ENCODE measurements around the gene MYADM. TPM values are rescaled to one million over a fixed set of nuclear protein-coding genes. Genes with fewer than 3 reads are reported as not detected.
"Not testable (repeated sequence)": the region's sequence is repeated elsewhere in the genome, so short reads cannot be mapped to it uniquely, and the experiment has no call there.

Gene MYADM, protein sequence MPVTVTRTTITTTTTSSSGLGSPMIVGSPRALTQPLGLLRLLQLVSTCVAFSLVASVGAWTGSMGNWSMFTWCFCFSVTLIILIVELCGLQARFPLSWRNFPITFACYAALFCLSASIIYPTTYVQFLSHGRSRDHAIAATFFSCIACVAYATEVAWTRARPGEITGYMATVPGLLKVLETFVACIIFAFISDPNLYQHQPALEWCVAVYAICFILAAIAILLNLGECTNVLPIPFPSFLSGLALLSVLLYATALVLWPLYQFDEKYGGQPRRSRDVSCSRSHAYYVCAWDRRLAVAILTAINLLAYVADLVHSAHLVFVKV
- 10 to 100 TPM; 46.4 to 54.6 TPM for total RNA-seq

GRCh38 chr19:53867225-53868090, at the start of gene MYADM:
Gene MYADM (plus strand): TSS chr19:53867883. CDS start chr19:53873530, 5,647 bp downstream.
- POLR2A ChIA-PET: interaction anchor here (0.6 to 1.6 kb wide), 4 partner anchors 9 to 431 kb away, joined by 3 to 5 read pairs (median 4); partner anchors contain the start of gene CNOT3
- Mint-ChIP-seq H3K27ac (peak within 1 kb of the TSS; percentile 88), H3K27me3 (no peaks in the 10 kb centered on the region), H3K4me1 (peaks cover 32% of the 10 kb centered on the region), H3K9me3 (ENCODE audit: low read depth) (no peaks in the 10 kb centered on the region), H3K4me3 (peak within 1 kb of the TSS; percentile 91), H3K36me3 (ENCODE audit: low read depth) (peaks cover 14% of the 10 kb centered on the region)
- DNase-seq (peak; percentile 99), ATAC-seq (peak; percentile 71)
- CTCF ChIA-PET: interaction anchor here (1.0 to 1.4 kb wide), 2 partner anchors 14 to 75 kb away, joined by 4 read pairs; partner anchors contain the start of gene PRKCG
- intact Hi-C loops (cut with DNase I, micrococcal nuclease): loop anchor here (1.0 to 10.0 kb wide), 16 partner anchors 15 to 1787 kb away; partner anchors contain the start of genes CNOT3 (in 2 of the 2), LENG9 (in 2 of the 2), FIZ1 (in 1 of the 2) and LENG8 (in 1 of the 2)

- intact Hi-C loops (cut with DNase I, micrococcal nuclease): no loop called here
- no peaks in the 10 kb centered on the region for H3K36me3 Mint-ChIP-seq (ENCODE audit: low read depth)
These were observed 48.9 kb upstream of the MYADM start for GRCh38 chr19:53818756-53819155.

DNA sequence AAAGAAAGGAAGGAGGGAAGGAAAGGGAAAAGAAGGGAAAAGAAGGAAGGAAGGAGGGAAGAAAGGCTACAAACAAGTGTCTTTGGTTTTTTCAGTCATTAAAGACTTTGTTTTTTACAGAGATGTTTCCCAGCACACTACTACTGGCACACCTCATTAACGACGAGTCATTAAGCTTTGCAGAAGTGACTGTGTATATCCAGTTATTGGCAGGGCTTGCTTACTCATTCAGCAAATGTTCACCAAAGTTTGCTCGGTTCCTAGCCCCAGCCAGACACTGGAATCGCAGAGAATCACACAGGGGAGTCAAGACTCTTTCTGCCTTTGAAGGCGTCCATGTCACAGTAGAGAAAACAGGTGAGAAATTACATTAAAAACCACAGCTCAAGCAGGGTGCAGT, 47.8 kb upstream of the MYADM start:
- Mint-ChIP-seq H3K4me3 (no peak overlapping the region), H3K27me3 (peaks cover 11% of the 10 kb centered on the region), H3K4me1 (no peaks in the 10 kb centered on the region), H3K9me3 (ENCODE audit: low read depth) (no peaks in the 10 kb centered on the region), H3K27ac (no peak overlapping the region), H3K36me3 (ENCODE audit: low read depth) (no peaks in the 10 kb centered on the region)
- POLR2A ChIA-PET: interaction anchor here (0.7 kb wide), 1 partner anchor 81 kb away, joined by 3 read pairs; no protein-coding TSS in a partner anchor
- intact Hi-C loops (cut with DNase I, micrococcal nuclease): no loop called here
- no peak for DNase-seq
- ATAC-seq: no peak
- CTCF ChIA-PET: no interaction called here

More at GRCh38 chr19:53818756-53819155, 48.9 kb upstream of the MYADM start:
- Mint-ChIP-seq H3K4me1 (no peaks in the 10 kb centered on the region), H3K27me3 (peaks cover 4% of the 10 kb centered on the region), H3K9me3 (ENCODE audit: low read depth) (no peaks in the 10 kb centered on the region), H3K27ac (no peak overlapping the region), H3K4me3 (no peak overlapping the region)
- DNase-seq: no peak
- POLR2A ChIA-PET: no interaction called here
- ATAC-seq: no peak
- CTCF ChIA-PET: no interaction called here

GRCh38 chr19:53823380-53824120, 44.1 kb upstream of the MYADM start:
- CTCF ChIA-PET: no interaction called here
- H3K27ac Mint-ChIP-seq: no peak overlapping the region
- H3K36me3 Mint-ChIP-seq (ENCODE audit: low read depth): no peaks in the 10 kb centered on the region
- POLR2A ChIA-PET: no interaction called here
- no peaks in the 10 kb centered on the region for H3K4me1 Mint-ChIP-seq
- DNase-seq: peak; percentile 11
- H3K27me3 Mint-ChIP-seq: peaks cover 22% of the 10 kb centered on the region
- intact Hi-C loops (cut with DNase I, micrococcal nuclease): no loop called here
- peak; percentile 12 for ATAC-seq
- H3K9me3 Mint-ChIP-seq (ENCODE audit: low read depth): no peaks in the 10 kb centered on the region
- H3K4me3 Mint-ChIP-seq: no peak overlapping the region

DNA sequence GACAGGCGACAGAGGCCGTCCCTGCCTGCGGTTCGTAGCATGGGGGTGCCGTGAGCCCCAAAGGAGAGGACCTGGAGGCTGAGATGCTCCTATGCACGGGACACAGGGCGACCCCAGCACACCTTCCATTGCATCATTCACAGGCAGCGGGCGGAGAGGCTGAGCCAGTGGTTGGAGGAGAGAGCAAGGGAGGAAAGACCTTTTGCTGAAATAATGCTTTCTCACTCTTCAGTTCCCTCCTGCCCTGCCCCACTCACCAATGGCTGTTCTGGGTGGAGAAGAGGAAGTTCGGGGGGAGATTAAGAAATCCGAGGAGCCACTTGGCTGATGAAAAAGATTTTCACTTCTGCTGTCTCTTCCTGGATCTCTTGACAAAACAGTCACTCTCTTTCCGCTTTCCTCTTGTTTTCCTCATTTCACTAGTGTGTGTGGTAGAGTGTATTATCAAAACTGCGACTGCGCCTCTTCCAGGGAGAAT, 43.5 kb upstream of the MYADM start, which contains the start of gene NLRP12:
NLRP12 (minus strand) TSS at position 181 of the 478 bp plus-strand sequence; CDS start at position 41, 140 bp downstream.
- Mint-ChIP-seq H3K9me3 (ENCODE audit: low read depth) (no peaks in the 10 kb centered on the region), H3K36me3 (ENCODE audit: low read depth) (no peaks in the 10 kb centered on the region), H3K4me3 (no peak within 1 kb of the TSS), H3K4me1 (no peaks in the 10 kb centered on the region), H3K27me3 (peaks cover 24% of the 10 kb centered on the region), H3K27ac (no peak within 1 kb of the TSS)
- ChIA-PET CTCF (no interaction called here), POLR2A (no interaction called here)
- DNase-seq (peak; percentile 9), ATAC-seq (no peak)
- intact Hi-C loops (cut with DNase I, micrococcal nuclease): no loop called here

DNA sequence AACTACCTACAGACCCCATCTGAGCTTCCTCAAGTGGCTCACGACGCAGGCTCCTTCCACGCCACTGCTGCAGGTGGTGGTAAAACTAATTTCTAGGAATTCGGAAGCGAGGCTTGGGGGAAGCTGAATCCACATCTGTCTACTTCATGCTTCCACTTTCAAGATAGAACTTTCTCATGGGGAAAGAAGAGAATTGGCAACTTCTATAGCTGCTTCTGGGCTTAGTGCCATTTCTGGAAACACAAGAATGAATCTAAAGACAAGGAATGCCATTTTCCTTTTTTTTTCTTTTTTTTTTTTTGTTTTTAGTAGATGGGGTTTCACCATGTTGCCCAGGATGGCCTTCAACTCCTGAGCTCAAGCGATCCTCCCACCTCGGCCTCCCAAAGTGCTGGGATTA, 40.8 kb upstream of the MYADM start:
- CTCF ChIA-PET: no interaction called here
- H3K36me3 Mint-ChIP-seq (ENCODE audit: low read depth): no peaks in the 10 kb centered on the region
- no peak for DNase-seq
- intact Hi-C loops (cut with DNase I, micrococcal nuclease): no loop called here
- no peak for ATAC-seq
- H3K4me3 Mint-ChIP-seq: no peak overlapping the region
- POLR2A ChIA-PET: no interaction called here
- H3K4me1 Mint-ChIP-seq: peaks cover 2% of the 10 kb centered on the region
- no peaks in the 10 kb centered on the region for H3K9me3 Mint-ChIP-seq (ENCODE audit: low read depth)
- H3K27ac Mint-ChIP-seq: no peak overlapping the region
- peaks cover 33% of the 10 kb centered on the region for H3K27me3 Mint-ChIP-seq

DNA sequence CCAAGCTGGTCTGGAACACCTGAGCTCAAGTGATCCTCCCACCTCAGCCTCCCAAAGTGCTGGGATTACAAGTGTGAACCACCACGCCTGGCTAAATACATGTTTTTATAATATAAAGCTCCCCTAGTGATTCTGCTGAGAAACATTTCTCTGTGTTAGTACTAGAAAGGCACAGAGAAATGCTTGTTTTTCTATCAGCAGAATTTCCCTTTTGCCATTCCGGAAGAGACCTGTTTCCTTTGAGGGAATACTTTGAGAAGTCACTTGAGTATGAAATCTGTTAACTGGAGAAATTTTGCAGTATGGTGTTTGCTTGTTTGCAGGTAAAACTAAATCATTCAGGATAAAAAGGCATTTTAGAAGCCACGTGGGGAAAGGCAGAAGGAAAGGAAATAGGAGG, 39.2 kb upstream of the MYADM start:
- intact Hi-C loops (cut with DNase I, micrococcal nuclease): no loop called here
- peaks cover 47% of the 10 kb centered on the region for H3K27me3 Mint-ChIP-seq

DNA sequence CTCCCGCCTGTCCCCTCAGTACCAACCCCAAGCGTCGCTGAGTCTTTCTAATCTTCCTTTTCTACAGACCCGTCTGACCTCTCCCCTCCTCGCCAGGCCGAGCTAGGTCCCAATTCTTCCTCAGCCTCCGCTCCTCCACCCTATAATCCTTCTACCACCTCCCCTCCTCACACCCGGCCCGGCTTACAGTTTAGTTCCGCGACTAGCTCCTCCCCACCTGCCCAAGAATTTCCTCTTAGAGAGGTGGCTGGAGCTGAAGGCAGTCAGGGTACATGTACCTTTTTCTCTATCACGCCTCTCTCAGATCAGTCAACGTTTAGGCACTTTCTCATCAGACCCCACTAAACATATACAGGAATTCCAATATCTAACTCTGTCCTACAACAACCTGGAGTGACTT, 34.8 kb upstream of the MYADM start:
- H3K4me1 Mint-ChIP-seq; H3K9me3 Mint-ChIP-seq (ENCODE audit: low read depth); H3K27ac Mint-ChIP-seq; H3K4me3 Mint-ChIP-seq; CTCF ChIA-PET; DNase-seq; POLR2A ChIA-PET; intact Hi-C loops (cut with DNase I, micrococcal nuclease); ATAC-seq; H3K36me3 Mint-ChIP-seq (ENCODE audit: low read depth): not testable (repeated sequence)
- H3K27me3 Mint-ChIP-seq: peaks cover 39% of the 10 kb centered on the region

More for the DNA sequence above, 39.2 kb upstream of the MYADM start:
- no peak overlapping the region for H3K27ac Mint-ChIP-seq
- no peak for ATAC-seq
- H3K9me3 Mint-ChIP-seq (ENCODE audit: low read depth): no peaks in the 10 kb centered on the region
- POLR2A ChIA-PET: no interaction called here
- H3K36me3 Mint-ChIP-seq (ENCODE audit: low read depth): no peaks in the 10 kb centered on the region
- DNase-seq: no peak
- no peak overlapping the region for H3K4me3 Mint-ChIP-seq
- H3K4me1 Mint-ChIP-seq: peaks cover 2% of the 10 kb centered on the region
- CTCF ChIA-PET: interaction anchor here (0.7 kb wide), 1 partner anchor 20 kb away, joined by 4 read pairs; no protein-coding TSS in a partner anchor

- ATAC-seq; H3K4me1 Mint-ChIP-seq; CTCF ChIA-PET; intact Hi-C loops (cut with DNase I, micrococcal nuclease); DNase-seq; H3K27ac Mint-ChIP-seq; H3K9me3 Mint-ChIP-seq (ENCODE audit: low read depth); H3K36me3 Mint-ChIP-seq (ENCODE audit: low read depth); POLR2A ChIA-PET; H3K4me3 Mint-ChIP-seq: not testable (repeated sequence)
- peaks cover 17% of the 10 kb centered on the region for H3K27me3 Mint-ChIP-seq
These were observed 29.2 kb upstream of the MYADM start for GRCh38 chr19:53838446-53838845.

- H3K27me3 Mint-ChIP-seq; ATAC-seq; H3K9me3 Mint-ChIP-seq (ENCODE audit: low read depth); H3K4me3 Mint-ChIP-seq; POLR2A ChIA-PET; intact Hi-C loops (cut with DNase I, micrococcal nuclease); H3K36me3 Mint-ChIP-seq (ENCODE audit: low read depth); H3K27ac Mint-ChIP-seq; DNase-seq; H3K4me1 Mint-ChIP-seq: not testable (repeated sequence)
- CTCF ChIA-PET: interaction anchor here (0.6 to 1.0 kb wide), 2 partner anchors 9 to 537 kb away, joined by 3 read pairs; no protein-coding TSS in a partner anchor
These were observed 27.4 kb upstream of the MYADM start for GRCh38 chr19:53840241-53840640.

DNA sequence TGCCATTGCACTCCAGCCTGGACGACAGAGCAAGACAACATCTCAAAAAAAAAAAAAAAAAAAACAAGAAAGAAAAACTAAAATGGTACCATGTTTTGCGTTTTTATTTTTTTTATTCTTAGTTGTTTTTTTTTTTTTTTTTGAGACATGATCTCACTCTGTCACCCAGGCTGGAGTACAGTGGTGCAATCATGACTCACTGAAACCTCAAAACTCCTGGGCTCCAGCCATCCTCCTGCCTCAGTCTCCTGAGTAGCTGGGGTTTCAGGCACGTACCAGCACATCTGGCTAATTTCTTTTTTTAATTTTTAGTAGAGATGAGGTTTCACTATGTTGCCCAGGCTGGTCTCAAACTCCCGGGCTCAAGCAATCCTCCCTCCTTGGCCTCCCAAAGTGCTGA, 26.8 kb upstream of the MYADM start:
- ATAC-seq: not testable (repeated sequence)

More for the DNA sequence above, 26.8 kb upstream of the MYADM start:
- H3K9me3 Mint-ChIP-seq (ENCODE audit: low read depth); POLR2A ChIA-PET; H3K27me3 Mint-ChIP-seq; H3K4me3 Mint-ChIP-seq; intact Hi-C loops (cut with DNase I, micrococcal nuclease); DNase-seq; H3K27ac Mint-ChIP-seq; H3K4me1 Mint-ChIP-seq; H3K36me3 Mint-ChIP-seq (ENCODE audit: low read depth): not testable (repeated sequence)
- CTCF ChIA-PET: interaction anchor here (0.7 to 1.6 kb wide), 7 partner anchors 8 to 189 kb away, joined by 3 to 11 read pairs (median 3); no protein-coding TSS in a partner anchor
